OCI-LY1 (cell line): ENCODE results near the gene MFAP3.
A peak's percentile ranks its signal among the peaks of the same experiment; 100 is the strongest.

ENCODE experiments used
- H2AFZ ChIP-seq: fragments of 200-600 bp; sonication (generic), shearing (Covaris generic); 2 replicates; pipeline ENCODE4 v1.6.0; 2014; ENCODE audit warnings: antibody characterized with exemption, mild to moderate bottlenecking, low read length
- H3F3A ChIP-seq: fragments of 200-600 bp; sonication (generic), shearing (Covaris generic); 2 replicates; pipeline ENCODE4 v1.6.0; 2014; ENCODE audit warnings: mild to moderate bottlenecking, antibody characterized with exemption, low read length, moderate library complexity; ENCODE audit not compliant: insufficient read depth
- H3K27ac ChIP-seq: fragments of 200-600 bp; sonication (generic); 2 replicates; pipeline ENCODE4 v1.5.1; 2014; ENCODE audit warnings: low read length, mixed run types, mild to moderate bottlenecking, low read depth; ENCODE audit not compliant: poor library complexity, severe bottlenecking
- H3K27me3 ChIP-seq: fragments of 200-600 bp; sonication (generic); 2 replicates; pipeline ENCODE4 v1.6.0; 2014; ENCODE audit warnings: antibody characterized with exemption, mild to moderate bottlenecking, low read length, moderate library complexity; ENCODE audit not compliant: insufficient read depth
- H3K36me3 ChIP-seq: fragments of 200-600 bp; sonication (generic); 2 replicates; pipeline ENCODE4 v1.6.1; 2014; ENCODE audit warnings: mild to moderate bottlenecking, antibody characterized with exemption, low read length, moderate library complexity, mixed read lengths; ENCODE audit not compliant: insufficient read depth
- H3K4me1 ChIP-seq: fragments of 200-600 bp; sonication (generic); 2 replicates; pipeline ENCODE4 v1.5.1; 2014; ENCODE audit warnings: mild to moderate bottlenecking, low read length, moderate library complexity; ENCODE audit not compliant: insufficient read depth, severe bottlenecking
- H3K4me2 ChIP-seq: fragments of 200-600 bp; sonication (generic), shearing (Covaris generic); 2 replicates; pipeline ENCODE4 v1.6.1; 2014; ENCODE audit warnings: low read length
- H3K4me3 ChIP-seq: fragments of 200-600 bp; sonication (generic); 2 replicates; pipeline ENCODE4 v1.5.1; 2014; ENCODE audit warnings: low read length, low read depth, mild to moderate bottlenecking, mixed read lengths; ENCODE audit not compliant: poor library complexity, severe bottlenecking
- H3K79me2 ChIP-seq: fragments of 200-600 bp; shearing (Covaris generic); 2 replicates; pipeline ENCODE4 v1.6.1; 2016; ENCODE audit warnings: mixed run types, low read length, mixed read lengths; ENCODE audit not compliant: insufficient read depth
- H3K9ac ChIP-seq: fragments of 200-600 bp; sonication (generic), shearing (Covaris generic); 2 replicates; pipeline ENCODE4 v1.6.1; 2014; ENCODE audit warnings: mild to moderate bottlenecking, low read length, mixed read lengths
- H3K9me2 ChIP-seq: fragments of 200-600 bp; sonication (generic), shearing (Covaris generic); 2 replicates; pipeline ENCODE4 v1.6.1; 2014; ENCODE audit warnings: low read depth, mild to moderate bottlenecking, low read length, mixed read lengths
- H3K9me3 ChIP-seq: fragments of 200-600 bp; shearing (Covaris generic); 2 replicates; pipeline ENCODE4 v1.6.1; 2014; ENCODE audit warnings: low read length, mixed read lengths
- H4K20me1 ChIP-seq: fragments of 200-600 bp; sonication (generic), shearing (Covaris generic); 2 replicates; pipeline ENCODE4 v1.6.0; 2016; ENCODE audit warnings: mild to moderate bottlenecking, low read length; ENCODE audit not compliant: insufficient read depth
- CTCF ChIP-seq: fragments of 200-600 bp; sonication (generic), shearing (Covaris generic); IDR thresholded peaks from 2 replicates; pipeline ENCODE4 v1.5.1; 2017; ENCODE audit warnings: mild to moderate bottlenecking, antibody characterized with exemption, low read length, moderate library complexity, mixed read lengths
- EZH2 ChIP-seq: fragments of 200-600 bp; sonication (generic), shearing (Covaris generic); IDR thresholded peaks from 2 replicates; pipeline ENCODE4 v1.8.0; 2017; ENCODE audit warnings: borderline replicate concordance, mixed run types, mild to moderate bottlenecking, antibody characterized with exemption, low read length, moderate library complexity, mixed read lengths

Gene MFAP3

GRCh38 chr5:154058055-154059038 is 19.6 kb downstream of the MFAP3 start:
- Histone ChIP-seq H4K20me1 (no peaks in the 10 kb centered on the region), H3K4me2 (peak overlapping the region; percentile 25; the same call in 1 of the 2 replicates), H3K79me2 (no peaks in the 10 kb centered on the region), H3K4me1 (peaks cover 16% of the 10 kb centered on the region), H3K9me3 (no peaks in the 10 kb centered on the region), H3K27me3 (no peaks in the 10 kb centered on the region), H2AFZ (no peak overlapping the region), H3K9me2 (no peaks in the 10 kb centered on the region), H3F3A (no peaks in the 10 kb centered on the region), H3K9ac (no peak overlapping the region), H3K36me3 (peaks cover 7% of the 10 kb centered on the region), H3K4me3 (no peak overlapping the region), H3K27ac (peak overlapping the region; percentile 9)
- TF ChIP-seq CTCF (no peak), EZH2 (no peak)

GRCh38 chr5:154059039-154059430 is 20.3 kb downstream of the MFAP3 start:
- H4K20me1 ChIP-seq, result no peaks in the 10 kb centered on the region

GRCh38 chr5:154059583-154059982 is 20.8 kb downstream of the MFAP3 start:
- Histone ChIP-seq H3F3A (no peaks in the 10 kb centered on the region), H3K4me3 (no peak overlapping the region), H3K9me3 (peaks cover 2% of the 10 kb centered on the region; the same call in 1 of the 2 replicates), H3K79me2 (no peaks in the 10 kb centered on the region), H3K27me3 (no peaks in the 10 kb centered on the region), H3K9ac (no peak overlapping the region), H3K4me1 (peaks cover 16% of the 10 kb centered on the region), H2AFZ (no peak overlapping the region), H3K9me2 (no peaks in the 10 kb centered on the region), H4K20me1 (no peaks in the 10 kb centered on the region), H3K27ac (no peak overlapping the region), H3K4me2 (no peak overlapping the region), H3K36me3 (no peaks in the 10 kb centered on the region; the same call in 1 of the 2 replicates)
- TF ChIP-seq EZH2 (no peak), CTCF (no peak)

More at GRCh38 chr5:154059039-154059430, 20.3 kb downstream of the MFAP3 start:
- Histone ChIP-seq H3K27me3 (no peaks in the 10 kb centered on the region), H3K27ac (no peak overlapping the region), H3K4me1 (peaks cover 16% of the 10 kb centered on the region), H3K4me2 (no peak overlapping the region; the same call in 1 of the 2 replicates), H3K4me3 (no peak overlapping the region), H3K9me3 (no peaks in the 10 kb centered on the region), H2AFZ (no peak overlapping the region), H3K9me2 (no peaks in the 10 kb centered on the region), H3F3A (no peaks in the 10 kb centered on the region), H3K9ac (no peak overlapping the region), H3K79me2 (no peaks in the 10 kb centered on the region), H3K36me3 (0 out of 2 replicates have a peak, but pooled peaks cover under 1% of the 10 kb centered on the region)
- TF ChIP-seq CTCF (no peak), EZH2 (no peak)
